Measurements from ENCODE around the gene REXO1. TPM values are rescaled to one million over a fixed set of nuclear protein-coding genes. Genes with fewer than 3 reads are reported as not detected.

The REXO1 gene
- total and polyA plus RNA-seq, 9 of the 15 experiments (the other 6 are each of a cell fraction or from before 2014, with no cell fraction given), result 0.04 to 63.3 (median 15.8) TPM

GRCh38 chr19:1863638-1864479, 15.6 kb upstream of the REXO1 start (continued):
- no peak for TF ChIP-seq MEF2D (tag; conservative IDR thresholded peaks at IDR 0.05; ENCODE audit: low read depth)
- peak in 1 of 2 experiments; percentile 36; a peak in 1 of 4 replicates for TF ChIP-seq TRIM24 (IDR thresholded peaks at IDR 0.05)
- TF ChIP-seq PURB (CRISPR knock-in tag; IDR thresholded peaks at IDR 0.05; ENCODE audit: low read depth), result no peak
- peak; percentile 96 to 100; a peak in 3 of 4 replicates for TF ChIP-seq HDAC1 (IDR thresholded peaks at IDR 0.05)
- TF ChIP-seq MTA2 (IDR thresholded peaks at IDR 0.05; ENCODE audit: low read depth), result no peak
- no peak for TF ChIP-seq NR2C1 (IDR thresholded peaks at IDR 0.05)
- TF ChIP-seq NR2C1 (tag; IDR thresholded peaks at IDR 0.05), result peak; percentile 53; the same call in 1 of the 2 replicates
- no peak for TF ChIP-seq E2F5 (CRISPR knock-in tag; IDR thresholded peaks at IDR 0.05)
- no peak for TF ChIP-seq SP2 (IDR thresholded peaks at IDR 0.05; ENCODE audit: extremely low read depth, low read depth, low read length, poor library complexity, severe bottlenecking)
- TF ChIP-seq PATZ1 (CRISPR knock-in tag; IDR thresholded peaks at IDR 0.05; ENCODE audit: borderline replicate concordance), result no peak
- no peak for TF ChIP-seq ZNF586 (CRISPR knock-in tag; conservative IDR thresholded peaks at IDR 0.05)
- no peak for TF ChIP-seq ZNF79 (CRISPR knock-in tag; IDR thresholded peaks at IDR 0.05; ENCODE audit: low read depth)
- TF ChIP-seq ZNF764 (CRISPR knock-in tag; IDR thresholded peaks at IDR 0.05; ENCODE audit: low read depth), result no peak
- TF ChIP-seq ZNF518B (CRISPR knock-in tag; IDR thresholded peaks at IDR 0.05), result no peak
- TF ChIP-seq ETS2 (tag; IDR thresholded peaks at IDR 0.05; ENCODE audit: borderline replicate concordance, poor library complexity, severe bottlenecking), result no peak
- no peak; the same call in 1 of the 2 replicates for TF ChIP-seq ETV5 (CRISPR knock-in tag; IDR thresholded peaks at IDR 0.05; ENCODE audit: low read depth)
- no peak for TF ChIP-seq ZNF699 (CRISPR knock-in tag; IDR thresholded peaks at IDR 0.05; ENCODE audit: insufficient replicate concordance)
- peak; percentile 42; the same call in 1 of the 2 replicates for TF ChIP-seq SMARCE1 (IDR thresholded peaks at IDR 0.05)
- TF ChIP-seq ZBTB5 (IDR thresholded peaks at IDR 0.05), result no peak

Data from K562 (cell line).